Measurements from ENCODE around the gene RELL2.

Gene RELL2

DNA sequence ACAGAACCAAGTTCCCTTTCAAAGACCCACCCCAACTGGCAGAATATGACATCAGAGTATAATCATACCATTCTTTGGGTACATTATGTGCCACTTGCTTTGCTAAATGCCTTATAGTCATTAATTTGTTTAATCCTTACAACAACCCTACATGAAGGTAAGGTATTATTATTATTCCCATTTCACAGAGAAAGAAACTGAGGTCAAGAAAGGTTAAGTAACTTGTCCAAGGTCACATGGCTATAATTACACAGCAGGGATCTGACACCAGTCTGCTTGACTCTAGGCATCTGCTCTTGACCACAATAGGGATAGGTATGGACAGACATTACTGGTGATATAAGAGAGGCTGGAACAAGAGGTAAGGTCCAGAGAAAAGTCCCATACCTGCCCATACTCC, 13.2 kb downstream of the RELL2 start:
- DNase-seq (ENCODE audit: low read depth), result no peak

DNA sequence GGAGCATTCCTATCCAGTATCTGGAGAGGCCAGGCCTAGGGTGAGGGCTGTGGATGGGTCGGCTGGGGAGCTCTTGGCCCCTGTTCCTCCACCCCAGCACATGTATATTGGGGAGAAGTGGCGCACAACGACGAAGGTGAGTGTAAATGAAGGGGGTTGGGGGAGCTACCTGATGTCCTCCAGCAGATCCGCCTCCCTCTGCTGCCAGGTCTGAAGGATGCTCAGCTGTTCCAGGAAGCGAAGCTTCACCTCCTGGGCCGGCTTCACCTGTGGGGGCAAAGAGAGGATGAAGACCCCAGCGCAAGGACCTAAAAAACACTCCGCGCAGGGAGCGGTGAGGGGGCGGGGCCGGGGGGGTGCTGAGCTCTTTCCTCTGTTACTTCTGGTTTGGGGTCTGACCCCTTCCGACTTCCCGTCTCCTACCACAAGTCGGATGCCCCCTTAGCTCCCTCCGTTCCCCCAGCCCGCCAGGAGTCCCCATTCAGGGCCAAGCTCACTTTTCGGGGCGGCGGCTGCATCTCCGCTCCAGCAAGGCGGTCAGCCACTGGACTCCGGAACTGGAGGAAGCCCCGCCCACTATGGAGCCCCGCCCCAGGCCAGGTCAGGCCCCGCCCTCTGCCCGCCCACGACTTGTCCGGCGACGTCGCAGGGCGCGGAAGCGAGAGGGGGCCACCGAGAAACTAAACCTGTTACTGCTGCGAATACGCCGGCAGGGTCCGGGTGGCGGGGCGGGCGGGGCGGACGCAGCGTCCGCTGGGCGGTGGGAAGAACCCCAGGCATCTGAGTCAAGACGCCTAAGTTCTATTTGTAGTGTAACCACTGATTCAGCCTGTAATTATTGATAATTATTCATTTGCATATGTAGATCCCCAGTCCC, 14.3 kb downstream of the RELL2 start, which contains the start of gene FCHSD1:
TSS of gene FCHSD1 (minus strand) at position 568 of the 877 bp plus-strand sequence. CDS start at position 518, 50 bp downstream.
- DNase-seq (ENCODE audit: low read depth), result peak; percentile 64

DNA sequence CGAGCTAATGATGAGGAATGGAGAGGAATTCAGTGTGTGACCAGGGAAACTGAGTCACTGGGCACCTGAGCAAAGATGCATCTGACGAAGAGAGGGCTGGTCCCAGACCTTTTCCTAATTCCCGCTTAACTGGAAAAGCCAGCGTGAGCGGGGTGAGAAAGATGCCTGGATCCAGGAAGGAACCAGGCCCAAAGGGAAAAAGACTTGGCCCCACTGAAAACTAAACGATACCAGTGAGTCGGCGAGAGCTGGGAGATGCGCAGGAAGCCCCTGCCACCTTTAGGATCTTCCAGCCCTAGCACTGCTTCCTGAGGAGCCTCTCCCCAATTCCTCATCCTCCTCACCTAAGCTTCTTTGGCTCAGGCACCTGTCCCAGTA, 14.9 kb downstream of the RELL2 start:
- no peak for DNase-seq (ENCODE audit: low read depth)

DNA sequence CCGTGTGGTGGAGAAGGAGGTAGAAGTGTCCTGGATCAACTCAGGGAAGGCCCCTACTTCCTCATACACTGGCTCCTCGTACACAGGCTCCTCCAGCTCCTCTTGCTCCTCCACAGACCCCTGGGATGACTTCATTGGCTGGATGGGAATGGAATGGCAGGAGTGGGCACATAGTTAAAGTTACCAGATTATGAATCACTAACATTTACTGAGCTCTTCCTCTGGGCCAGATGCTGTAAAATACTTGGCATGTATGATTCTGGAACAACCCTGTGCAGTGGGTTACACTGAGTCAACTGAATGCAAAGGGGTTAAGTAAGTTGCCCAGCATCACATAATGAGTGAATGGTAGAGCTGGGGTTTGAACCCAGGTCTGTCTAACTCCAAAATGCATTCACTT, 17.5 kb downstream of the RELL2 start:
- no peak for DNase-seq (ENCODE audit: low read depth)

DNA sequence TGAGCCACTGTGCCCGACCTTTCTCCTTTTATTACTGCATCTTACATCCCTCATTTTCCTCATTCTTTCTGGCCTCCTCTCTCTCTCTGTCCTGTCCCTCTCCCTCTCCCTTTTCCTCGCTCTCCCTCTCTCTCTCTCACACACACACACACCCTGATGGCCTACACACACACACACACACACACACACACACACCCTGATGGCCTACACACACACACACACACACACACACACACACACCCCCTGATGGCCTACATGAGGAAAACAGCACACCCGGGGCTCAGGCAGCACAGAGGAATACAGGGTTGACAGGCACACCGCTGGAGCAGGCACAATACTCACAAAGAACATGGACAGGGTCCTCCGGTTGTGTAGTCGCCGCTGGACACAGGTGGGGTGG, 18.2 kb downstream of the RELL2 start:
- DNase-seq (ENCODE audit: low read depth), result no peak

DNA sequence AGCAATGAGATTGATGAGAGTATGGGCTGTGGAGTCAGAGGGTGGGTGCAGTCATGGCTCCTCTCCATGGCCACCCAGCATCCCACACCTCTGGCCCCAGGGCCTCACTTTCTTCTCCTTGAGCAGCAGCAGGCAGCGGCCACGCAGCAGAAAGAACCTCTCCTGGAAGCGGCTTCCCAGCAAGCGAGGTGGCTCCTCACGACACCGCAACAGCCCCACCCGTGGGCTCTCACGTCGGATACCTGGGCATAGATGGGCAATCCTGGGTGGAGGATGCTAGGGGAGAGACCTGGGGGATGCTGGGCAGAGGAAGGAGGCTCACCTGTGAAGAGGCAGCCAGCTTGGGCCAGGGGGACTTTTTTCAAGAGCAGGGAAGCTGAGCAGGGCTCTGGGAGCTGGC, 19.6 kb downstream of the RELL2 start:
- no peak for DNase-seq (ENCODE audit: low read depth)

DNA sequence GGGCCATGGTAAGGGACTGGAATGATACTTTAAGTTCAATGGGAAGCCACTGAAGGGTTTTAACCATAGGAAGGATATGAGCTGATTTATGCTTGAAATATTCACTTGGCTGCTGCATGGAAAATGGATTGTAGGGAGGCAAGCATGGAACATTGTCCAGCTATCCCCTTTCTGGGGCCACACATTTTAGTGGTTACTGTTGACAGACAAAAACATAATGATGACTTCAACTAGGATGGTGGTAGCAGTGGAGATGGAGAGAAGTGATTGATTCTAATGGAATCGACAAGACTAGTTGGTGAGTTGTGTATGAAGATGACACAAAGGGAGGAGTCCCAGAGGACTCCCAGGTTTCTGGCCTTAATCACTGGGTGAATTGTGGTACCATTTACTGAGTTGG, 20.6 kb downstream of the RELL2 start:
- DNase-seq (ENCODE audit: low read depth), result no peak

DNA sequence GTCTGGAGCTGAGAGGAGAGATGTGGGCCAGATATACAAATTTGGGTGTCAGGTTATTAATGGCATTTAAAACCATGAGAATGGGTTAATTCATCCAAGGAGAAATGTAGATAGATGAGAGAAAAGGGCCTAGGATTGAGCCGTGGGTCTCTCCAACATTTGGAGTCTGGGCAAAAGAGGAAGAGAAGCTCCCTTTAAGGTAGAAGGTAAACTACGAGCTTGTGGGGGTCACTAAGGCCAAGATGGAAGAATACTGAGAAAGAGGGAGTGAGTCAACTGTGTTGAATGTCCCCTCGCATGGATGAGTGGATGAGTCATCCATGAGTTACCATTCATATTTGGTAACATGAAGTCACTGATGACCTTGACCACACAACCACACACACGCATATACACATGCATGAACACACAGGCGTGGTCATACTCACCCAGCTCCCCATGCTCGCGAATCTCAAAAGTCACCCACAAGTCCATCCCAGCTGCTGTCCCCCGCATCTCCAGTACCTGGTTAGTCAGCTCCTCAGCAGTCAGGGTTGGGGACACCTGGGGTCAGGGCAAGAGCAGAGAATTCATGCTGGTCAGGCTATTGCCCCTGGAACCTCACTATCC, 21.2 kb downstream of the RELL2 start:
- DNase-seq (ENCODE audit: low read depth), result no peak

DNA sequence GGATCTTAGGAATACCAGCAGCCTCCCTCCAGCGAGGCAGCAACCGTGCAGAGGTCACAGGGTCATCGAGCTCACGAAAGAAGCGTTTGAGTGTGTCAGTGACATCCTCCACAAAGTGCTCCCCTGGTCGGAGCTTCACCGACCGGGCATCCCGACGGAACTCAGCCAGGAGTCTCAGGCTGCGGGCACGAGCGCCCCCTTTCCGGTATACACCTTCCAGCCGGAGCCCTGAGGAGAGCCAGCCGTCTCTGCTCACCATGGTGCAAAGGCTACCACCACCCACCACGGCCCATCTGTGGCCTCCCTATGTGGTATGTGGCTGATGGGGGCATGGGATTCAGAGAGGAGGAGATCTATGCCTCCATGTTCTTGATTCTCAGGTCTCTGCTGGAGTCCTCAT, 25.2 kb downstream of the RELL2 start:
- no peak for DNase-seq (ENCODE audit: low read depth)

DNA sequence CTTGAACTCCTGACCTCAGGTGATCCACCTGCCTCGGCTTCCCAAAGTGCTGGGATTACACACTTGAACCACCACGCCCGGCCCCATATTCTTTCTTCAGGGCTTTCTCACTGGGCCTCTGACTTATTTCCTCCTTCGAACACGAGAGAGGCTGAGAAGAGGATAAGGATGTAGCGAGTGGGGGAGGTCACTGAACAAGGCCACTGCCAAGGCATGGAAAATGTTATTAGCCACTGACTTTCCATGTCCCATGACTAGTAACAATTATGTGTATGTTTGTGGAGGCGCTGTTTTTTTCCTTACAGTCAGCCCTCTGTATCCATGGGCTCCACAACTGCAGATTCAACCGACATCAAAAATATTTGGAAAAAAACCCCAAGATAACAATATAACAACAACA, 26.7 kb downstream of the RELL2 start:
- no peak for DNase-seq (ENCODE audit: low read depth)

DNA sequence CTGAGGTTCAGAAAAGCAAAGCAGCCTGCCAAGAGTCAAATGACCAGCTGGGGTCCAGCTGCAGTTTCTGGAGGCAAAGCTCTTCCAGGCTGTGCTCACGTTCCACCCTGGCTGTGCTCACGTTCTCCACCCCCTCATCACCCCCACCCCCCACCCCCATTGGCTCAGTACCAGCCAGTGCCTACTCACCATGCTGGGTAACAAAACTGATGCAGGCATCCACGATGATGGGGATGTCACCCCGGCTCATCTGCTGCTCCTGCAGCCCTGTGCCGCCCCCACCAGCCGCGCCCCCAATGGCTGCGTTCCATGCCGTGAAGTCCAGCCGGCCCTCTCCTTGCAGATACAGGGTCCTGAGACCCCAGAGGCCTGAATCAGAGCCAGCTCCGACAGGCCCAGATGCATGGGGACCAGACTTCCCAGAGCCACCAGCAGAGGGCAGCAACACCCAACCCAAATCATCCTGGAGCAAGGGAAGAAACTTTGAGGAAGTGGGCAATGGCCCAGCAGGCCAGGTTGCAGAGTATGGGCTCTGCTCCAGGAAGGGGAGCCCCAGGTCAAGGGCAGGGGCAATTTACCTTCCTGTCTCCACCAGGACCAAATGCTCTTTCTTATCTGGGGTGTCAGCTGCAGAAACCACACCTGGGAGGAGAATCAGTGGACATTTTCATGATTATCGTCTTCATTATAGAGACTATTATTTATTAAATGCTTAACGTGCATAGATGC, 28.1 kb downstream of the RELL2 start:
- peak; percentile 54 for DNase-seq (ENCODE audit: low read depth)

DNA sequence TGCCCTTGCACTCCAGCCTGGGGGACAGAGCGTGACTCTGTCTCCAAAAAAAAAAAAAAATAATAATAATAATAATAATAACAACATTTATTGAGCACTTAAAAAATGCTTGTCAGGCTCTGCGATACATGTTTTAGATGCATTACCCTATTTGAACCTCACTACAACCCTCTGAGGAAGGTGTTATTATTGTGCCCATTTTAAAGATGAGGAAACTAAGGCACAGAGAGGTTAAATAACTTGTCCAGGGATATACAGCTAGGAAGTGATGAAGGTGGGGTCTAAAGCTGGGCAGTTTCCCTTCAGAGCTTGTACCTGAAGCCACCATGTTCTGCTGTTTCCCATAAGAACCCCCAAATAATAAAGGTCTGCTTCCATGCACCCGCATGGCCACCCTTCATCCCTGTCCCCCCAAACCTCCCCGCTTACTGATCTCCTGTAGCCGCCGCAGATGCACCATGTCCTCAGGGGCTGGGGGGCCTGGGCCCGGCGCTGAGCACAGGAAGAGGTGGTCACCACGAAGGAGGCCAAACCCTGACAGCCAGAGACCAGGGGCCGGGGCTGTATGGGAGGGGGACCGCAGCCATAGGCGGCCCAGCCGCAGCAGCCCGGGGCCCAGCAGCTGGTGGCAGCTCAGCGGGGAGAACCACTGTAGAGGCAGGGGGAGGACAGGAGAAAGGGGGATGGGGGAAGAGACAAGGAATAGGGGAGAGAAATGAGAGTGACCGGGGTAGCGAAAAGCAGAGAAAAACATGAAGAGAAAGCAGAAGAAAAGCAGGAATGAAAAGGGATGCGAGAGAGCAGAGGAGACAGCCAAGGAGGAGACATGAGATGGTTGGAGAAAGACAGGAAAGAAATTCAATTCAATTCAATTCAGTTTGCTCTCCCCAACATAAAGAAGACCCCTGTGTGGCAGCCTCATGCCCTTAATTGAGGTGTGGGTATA, 29.5 kb downstream of the RELL2 start:
- no peak for DNase-seq (ENCODE audit: low read depth)

DNA sequence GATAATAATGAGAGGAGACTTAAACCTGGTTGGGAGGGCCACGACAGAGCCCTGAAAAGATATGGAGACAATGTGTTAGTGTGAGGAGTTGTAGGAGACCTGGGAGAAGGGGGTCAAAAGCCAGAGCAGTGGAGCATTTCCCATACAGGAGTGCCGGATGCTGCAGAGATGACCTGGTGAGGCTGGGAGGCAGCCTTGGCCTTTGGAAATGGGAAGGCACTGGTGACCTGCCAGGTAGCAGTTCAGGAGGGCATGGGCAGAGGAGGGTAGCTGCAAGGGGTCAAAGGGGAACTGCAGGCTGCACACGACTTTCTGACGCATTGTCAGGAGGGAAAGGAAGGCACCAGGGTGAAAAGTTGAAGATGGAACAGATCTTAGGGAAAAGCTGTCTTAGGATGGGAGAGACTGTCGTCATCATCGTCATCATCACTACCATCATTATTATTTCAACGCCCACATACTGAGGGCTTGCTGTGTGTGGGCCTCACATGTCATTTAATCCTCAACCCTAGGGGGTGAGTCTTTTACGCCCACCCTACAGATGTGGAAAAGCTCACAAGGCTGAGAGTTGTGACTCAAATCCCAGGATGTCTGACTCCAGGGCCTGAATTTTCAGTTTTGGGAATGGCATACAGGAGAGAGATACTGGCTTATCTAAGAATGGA, 31.9 kb downstream of the RELL2 start:
- DNase-seq (ENCODE audit: low read depth), result no peak

DNA sequence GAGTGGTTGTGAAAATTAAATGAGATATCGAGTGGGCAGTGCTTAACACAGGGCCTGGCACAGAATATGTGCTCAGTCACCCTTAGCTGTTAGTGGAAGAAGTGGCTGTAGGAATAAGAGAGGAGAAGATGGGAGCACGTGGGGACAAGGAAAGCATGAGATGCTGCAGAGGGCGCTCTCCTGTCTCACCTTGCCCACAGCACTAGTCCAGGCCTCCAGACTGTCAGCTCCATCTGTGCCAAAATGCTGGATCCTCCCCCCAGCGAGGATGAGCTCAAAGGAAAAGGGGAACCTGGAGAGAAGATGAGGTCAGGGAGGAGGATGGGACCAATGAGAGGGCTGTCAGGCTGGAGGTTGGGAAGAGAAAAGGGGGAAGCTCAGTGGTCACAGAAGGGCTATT, 32.7 kb downstream of the RELL2 start:
- no peak for DNase-seq (ENCODE audit: low read depth)

DNA sequence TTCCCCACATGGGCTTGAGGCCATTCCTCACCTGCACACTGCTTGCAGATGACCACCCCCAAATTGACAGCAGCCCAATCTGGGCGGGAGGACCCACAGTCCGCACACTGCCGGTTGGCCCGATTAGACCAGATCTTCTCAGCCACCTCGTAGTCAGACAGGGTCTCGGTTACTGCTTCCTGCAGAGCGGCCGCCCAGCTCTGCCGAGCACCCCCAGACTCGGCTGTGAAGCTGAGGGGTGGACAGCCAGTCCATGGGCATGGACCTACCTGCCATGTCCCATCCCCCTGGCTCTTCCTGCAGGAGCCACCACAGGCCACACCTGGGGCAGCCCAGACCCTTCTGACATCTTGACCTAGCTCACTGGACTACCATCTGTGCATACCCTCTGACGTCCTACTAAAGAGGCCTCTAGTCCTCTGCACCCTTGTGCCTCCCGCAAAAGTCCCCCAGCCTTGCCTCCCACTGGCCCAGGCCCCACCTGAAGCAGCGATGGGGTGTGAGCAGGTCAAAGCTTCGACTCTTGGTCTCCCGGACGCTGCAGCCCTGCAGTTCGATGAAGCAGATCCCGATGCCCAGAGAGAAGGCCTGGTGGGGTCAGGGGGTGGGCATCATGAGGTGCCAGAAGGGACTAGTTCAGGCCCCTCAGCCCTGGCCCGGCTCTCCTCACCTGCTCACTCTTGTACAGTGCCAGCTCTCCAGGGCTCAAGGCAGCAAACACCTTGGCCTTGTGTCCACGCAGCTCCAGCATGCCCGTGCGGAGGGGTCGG, 35.5 kb downstream of the RELL2 start:
- DNase-seq (ENCODE audit: low read depth), result no peak

DNA sequence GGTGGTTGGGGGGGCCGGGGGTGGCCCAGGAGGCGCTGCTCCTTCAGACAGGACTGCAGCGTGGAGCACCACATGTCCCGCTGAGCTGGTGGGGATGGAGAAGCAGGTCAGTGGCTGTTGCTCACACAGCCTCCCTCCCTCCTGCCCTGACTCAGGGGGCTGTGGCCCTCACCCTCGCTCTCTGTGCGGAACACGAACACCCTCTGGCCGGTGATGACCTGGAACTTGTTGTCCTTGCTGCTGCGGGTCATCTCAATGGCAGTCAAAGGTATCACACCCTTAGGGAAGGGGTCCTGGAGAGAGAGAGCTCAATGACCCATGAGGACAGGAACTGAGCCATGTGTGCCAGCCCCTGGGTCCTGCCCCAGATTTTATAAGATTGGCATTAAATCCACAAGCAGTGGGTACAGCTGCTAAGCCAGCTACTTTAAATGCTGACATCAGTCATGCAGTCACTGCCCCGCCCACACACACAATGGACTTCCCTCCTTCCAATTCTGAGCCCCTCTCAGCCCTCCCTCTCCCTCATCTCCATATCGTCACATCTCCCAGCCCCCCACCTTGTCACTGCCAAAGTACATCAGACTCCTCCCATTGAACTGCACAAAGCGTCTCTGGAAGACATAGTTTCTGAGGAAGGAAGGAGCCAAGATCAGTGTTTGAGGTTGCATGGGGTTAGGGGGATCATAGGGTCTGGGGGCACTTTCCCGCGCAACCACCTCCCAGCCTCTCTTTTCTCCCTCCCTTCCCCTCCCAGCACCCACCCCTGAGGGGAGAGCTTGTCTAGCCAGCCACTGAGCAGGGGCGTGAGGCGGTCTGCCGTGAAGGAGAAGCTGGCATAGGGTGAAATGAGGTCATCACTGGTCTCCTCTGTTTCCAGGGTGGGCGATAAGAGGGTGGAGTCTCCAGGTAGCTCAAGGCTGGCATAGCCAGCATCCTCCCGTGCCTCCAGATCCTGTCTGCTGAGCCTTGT, 36.3 kb downstream of the RELL2 start:
- DNase-seq (ENCODE audit: low read depth), result no peak

DNA sequence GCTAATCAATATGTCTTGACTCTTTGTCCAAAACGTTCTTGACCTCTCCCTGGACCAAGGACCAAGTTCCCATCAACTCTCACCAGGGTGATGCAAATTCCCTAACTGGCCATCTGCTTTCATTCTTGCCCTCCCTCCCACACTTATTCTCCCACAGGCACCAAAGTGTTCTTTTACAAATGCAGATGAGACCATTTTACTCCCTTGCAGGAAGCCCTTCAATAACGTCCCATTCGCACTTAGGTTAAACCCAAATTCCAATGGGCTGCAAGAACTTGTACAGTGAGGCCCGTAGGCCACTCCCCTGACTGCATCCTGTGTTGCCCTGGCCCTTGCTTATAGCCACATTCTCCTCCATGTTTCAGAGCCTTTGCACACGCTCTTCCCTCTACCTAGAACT, 38.0 kb downstream of the RELL2 start:
- no peak for DNase-seq (ENCODE audit: low read depth)

DNA sequence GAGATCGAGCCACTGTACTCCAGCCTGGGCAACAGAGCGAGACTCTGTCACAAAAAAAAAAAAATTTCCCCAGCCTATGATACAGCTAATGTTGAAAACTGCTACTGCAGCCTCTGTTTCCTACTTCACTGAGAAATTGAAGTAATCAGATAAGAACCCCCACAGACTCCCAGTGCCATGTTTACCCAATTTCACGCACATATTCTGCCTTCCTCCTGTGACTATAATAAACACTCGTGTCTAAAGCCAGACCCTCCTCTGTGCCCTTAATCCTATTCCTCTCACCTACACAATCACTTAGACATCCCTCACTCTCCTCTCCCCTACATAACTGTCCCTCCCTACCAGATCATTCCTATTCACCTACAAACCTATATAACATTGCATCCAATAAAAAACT, 38.9 kb downstream of the RELL2 start:
- DNase-seq (ENCODE audit: low read depth), result no peak

DNA sequence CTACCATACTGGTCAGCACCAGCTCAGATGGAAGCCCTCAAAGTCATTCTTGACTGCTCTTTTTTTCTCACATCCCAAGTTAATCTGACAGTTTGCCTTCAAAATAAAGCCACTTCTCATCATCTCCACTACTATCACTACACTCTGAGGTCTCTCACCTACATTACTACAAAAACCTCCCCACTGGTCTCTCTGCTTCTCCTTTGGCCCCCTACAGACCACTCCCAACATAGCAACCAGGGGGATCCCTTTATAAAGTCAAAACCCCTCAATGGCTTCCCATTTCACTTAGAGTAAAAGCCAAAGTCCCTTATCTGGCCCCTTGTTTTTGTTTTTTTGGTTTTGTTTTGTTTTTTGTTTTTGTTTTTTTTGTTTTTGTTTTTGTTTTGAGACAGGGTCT, 40.6 kb downstream of the RELL2 start:
- no peak for DNase-seq (ENCODE audit: low read depth)
